HTERT RPE-1 (cell line): ENCODE results near the gene TTF2.

Experiments
- in situ Hi-C: fragments of 300-500 bp; cut with MboI; formaldehyde crosslinking; loops from 4 replicates; pipeline ENCODE4 v1.14.3; 2020; ENCODE audit warnings: low sequenced_read_pairs

Gene TTF2

GRCh38 chr1:117045644-117046043 lies 14.5 kb upstream of the TTF2 start:
- in situ Hi-C loops: no loop called here

DNA sequence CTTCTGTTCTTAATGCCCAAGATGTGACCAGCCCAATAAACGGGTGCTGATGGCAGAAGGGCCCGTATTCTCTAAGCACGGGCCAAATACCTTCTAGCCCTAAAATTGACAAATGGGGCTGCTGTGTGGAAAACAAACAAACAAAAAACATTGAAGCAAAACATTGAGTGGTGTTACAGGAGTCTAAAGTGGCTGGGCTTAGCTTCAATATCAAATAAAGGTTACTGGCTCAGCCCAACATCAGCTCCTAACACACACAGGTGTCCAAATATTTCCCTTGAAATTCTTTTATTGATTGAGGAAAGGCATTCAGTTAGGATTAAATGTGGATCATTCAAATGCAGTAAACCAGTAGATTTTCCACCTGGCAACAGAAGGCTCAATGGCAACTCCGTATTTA lies 13.3 kb upstream of the TTF2 start:
- in situ Hi-C loops: no loop called here

DNA sequence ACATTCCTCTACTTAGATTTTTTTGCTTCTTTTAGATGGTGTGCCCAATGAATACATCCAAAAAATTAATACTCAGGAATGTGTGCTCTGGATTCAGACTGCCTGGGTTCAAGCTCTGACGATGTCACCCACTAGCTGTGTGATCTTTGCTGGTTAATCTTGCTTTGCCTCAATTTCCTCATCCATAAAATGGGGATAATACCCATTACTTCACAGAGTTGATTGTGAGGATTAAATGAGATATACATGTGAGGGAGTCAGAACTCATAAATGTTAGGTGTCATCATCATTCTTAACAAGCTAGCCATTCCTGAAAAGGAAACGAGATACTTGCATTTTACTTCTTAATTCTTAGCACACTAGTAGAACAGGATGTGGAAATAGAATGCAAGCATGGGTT lies 12.9 kb upstream of the TTF2 start:
- in situ Hi-C loops: no loop called here

GRCh38 chr1:117049857-117050256 lies 10.3 kb upstream of the TTF2 start:
- in situ Hi-C loops: no loop called here

DNA sequence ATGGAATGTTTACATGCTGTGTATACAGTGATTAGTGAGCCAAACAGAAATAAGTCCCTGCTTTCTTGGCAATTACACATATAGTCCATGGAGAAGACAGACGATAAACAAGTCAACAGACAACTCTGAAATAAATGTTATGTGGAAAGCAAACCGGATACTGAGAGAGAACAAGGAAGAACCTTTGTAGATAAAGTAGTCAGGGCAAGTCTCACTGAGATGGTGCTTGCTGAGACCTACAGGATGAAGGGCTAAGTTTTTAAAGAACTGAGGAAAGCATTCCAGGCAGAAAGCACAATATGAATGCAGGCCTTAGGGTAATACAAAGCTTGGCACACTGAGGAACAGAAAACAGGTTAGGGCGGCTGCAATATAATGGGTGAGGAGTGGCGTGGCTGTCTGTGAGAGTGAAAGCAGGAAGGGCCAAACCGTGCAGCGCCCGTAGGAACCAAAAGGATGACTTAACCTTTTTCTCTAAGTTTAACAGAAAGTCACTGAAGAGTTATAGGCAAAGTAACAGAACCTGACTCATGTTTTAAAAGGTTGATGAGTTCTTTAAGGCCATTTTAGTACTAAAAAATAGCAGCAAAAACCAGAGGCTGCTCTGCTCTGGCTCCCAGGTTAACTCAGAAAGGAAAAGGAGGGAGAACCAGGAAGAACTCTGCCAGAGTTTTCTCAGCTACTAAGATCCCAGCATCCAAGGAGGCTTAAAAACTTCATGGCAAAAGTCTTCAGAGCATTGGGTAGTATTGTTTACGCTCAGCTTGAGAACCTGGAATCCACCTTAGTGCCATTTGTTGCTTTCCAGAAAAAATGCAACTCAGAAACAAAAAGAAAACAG lies 8.7 kb upstream of the TTF2 start:
- in situ Hi-C loops: no loop called here

- in situ Hi-C loops: no loop called here
These were observed 6.1 kb upstream of the TTF2 start for GRCh38 chr1:117054068-117054467.

- in situ Hi-C loops: no loop called here
These were observed 1.3 kb upstream of the TTF2 start for GRCh38 chr1:117058810-117059209.

DNA sequence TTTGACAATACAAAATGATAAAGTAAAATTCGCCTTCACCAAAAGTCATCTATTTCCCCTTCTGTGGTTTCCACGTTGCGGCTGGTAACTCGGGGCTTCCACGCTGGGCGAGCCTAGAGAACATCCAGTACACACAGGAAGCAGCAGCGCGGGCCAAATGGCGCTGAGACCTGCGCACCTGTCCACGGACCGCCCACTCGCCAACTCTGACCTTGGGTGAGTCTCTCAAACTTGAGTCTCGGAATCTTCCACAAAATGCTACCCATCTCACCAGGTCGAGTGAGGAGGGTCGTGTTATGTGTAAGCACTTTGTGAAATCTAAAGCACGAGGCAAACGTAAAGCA lies 820 bp upstream of the TTF2 start:
- in situ Hi-C loops: no loop called here

GRCh38 chr1:117060441-117061317 lies 553 bp downstream of the TTF2 start:
- in situ Hi-C loops: no loop called here

- in situ Hi-C loops: no loop called here
These were observed 1.9 kb downstream of the TTF2 start for GRCh38 chr1:117061986-117062415.

DNA sequence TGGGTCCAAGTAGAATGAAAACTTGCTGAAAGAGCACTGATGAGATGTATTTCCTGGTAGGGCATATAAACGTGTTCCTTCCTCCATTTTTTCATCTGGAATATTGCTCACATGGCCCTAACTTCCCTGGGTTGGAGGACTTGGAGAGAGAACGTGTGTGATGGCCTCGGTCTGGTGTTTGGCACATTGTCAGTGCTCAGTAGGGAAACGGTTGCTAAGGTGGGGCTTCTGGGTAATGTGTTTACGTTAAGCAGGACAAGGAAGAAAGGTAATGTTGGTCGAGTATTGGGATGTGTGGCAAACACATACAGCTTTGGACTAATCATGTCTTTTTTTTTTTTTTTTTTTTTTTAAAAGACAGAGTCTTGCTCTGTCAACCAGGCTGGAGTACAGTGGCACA lies 6.2 kb downstream of the TTF2 start:
- in situ Hi-C loops: no loop called here

- in situ Hi-C loops: no loop called here
These were observed 7.6 kb downstream of the TTF2 start for GRCh38 chr1:117067533-117068370.

GRCh38 chr1:117068580-117068979 lies 8.5 kb downstream of the TTF2 start:
- in situ Hi-C loops: no loop called here

- in situ Hi-C loops: no loop called here
These were observed 9.2 kb downstream of the TTF2 start for GRCh38 chr1:117069220-117069844.

DNA sequence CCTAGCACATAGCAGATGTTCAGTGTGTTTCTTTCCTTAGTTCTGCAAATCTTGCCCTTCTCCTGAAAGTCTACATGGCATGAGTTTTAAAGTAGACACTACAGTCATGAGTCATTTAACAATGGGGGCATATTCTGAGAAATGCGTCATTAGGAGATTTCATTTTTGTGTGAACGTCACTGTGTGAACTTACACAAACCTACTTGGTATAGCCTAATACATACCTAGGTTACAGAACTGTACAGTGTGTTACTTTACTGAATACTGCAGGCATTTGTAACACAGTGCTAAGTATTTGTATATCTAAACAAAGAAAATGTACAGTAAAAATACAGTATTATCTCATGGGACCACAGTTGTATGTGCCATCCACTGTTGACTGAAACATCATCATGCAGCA lies 10.0 kb downstream of the TTF2 start:
- in situ Hi-C loops: no loop called here

DNA sequence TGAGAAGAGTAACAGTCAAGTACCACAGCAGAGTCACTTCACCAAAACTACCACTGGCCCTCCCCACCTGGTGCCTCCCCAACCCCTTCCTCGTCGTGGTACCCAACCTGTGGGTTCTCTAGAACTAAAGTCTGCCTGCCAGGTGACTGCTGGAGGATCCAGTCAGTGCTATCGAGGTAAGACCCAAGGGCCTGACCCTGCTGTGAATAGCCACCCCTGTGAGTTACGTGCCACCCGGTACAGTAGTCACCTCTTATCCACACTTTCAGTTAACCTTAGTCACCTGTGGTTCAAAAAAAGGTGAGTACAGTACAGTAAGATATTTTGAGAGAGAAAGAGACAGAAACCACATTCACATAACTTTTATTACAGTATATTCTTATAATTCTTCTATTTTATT lies 16.5 kb downstream of the TTF2 start:
- in situ Hi-C loops: no loop called here

GRCh38 chr1:117077267-117077666 lies 17.1 kb downstream of the TTF2 start:
- in situ Hi-C loops: no loop called here

DNA sequence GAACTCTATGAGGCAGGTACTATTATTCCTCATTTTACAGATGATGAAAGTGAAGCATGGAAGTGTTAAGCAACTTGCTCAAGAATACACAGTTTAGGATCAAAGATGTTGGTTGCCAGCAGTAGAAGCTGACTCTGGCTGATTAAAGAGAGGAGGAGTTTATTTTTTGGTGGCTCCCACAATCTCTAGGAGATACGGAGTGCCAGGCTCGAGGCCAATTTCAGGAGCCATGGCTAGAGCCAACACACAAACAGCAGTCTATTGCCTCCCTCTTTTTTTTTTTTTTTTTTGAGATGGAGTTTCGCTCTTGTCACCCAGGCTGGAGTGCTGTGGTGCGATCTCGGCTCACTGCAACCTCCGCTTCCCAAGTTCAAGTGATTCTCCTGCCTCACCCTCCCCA lies 19.6 kb downstream of the TTF2 start:
- in situ Hi-C loops: no loop called here

DNA sequence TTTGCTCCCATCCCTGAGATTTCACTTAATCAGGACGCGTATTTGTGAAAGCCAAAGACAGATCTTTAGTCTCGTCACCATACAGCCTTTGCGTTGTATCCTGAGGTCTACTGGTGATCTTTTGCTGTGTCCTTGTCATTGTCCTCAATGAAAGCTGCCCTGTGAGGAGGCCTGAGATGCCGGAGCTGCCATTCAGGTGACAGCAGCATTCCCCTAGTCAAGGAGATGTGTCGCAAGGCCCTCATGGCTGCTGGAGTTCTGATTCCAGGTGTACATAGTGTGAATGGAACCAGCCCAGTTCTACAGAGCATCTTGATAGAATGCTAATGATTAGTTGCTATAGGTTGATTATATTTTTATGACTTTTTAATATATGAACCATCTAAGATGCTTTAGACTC lies 24.1 kb downstream of the TTF2 start:
- in situ Hi-C loops: no loop called here

DNA sequence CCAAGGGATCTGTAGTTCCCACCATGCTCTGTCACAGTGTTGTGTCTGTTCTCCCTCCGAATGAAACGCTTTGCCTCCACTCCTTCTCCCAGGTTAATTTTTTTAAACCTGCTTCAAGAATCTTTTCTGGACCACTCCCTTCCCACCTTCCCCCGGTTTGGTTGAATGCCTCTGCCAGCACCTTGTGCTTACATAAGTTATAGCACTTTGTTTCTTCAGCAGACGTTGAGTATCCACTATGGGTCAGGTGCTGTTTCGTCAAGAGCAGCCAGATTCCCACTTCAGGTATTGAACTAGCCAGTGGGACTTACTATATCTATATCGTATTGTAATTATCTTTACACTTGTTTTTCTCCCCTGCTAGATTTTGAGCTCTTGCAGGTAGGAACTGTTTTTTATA lies 27.6 kb downstream of the TTF2 start:
- in situ Hi-C loops: no loop called here

- in situ Hi-C loops: no loop called here
These were observed 29.9 kb downstream of the TTF2 start for GRCh38 chr1:117089996-117090395.
